K562 (cell line): ENCODE results near the gene ERC2.

ENCODE experiments used
- JUND ChIP-seq, 2 experiments: IDR thresholded peaks; 2 replicates in 1 of 2; 3 replicates in 1 of 2; pipeline ENCODE4 v1.6.1; 2011; ENCODE audit warnings: borderline replicate concordance in 2 of 2, low read depth in 2 of 2, low read length in 2 of 2, improper control_type of control experiment in 1 of 2, missing biosample characterization in 1 of 2, missing genetic modification characterization in 1 of 2, missing genetic modification reagents in 1 of 2
- PHF21A ChIP-seq: fragments of 450-650 bp; IDR thresholded peaks from 2 replicates; pipeline ENCODE4 v1.6.1; 2017; ENCODE audit warnings: low read depth, borderline replicate concordance

DNA sequence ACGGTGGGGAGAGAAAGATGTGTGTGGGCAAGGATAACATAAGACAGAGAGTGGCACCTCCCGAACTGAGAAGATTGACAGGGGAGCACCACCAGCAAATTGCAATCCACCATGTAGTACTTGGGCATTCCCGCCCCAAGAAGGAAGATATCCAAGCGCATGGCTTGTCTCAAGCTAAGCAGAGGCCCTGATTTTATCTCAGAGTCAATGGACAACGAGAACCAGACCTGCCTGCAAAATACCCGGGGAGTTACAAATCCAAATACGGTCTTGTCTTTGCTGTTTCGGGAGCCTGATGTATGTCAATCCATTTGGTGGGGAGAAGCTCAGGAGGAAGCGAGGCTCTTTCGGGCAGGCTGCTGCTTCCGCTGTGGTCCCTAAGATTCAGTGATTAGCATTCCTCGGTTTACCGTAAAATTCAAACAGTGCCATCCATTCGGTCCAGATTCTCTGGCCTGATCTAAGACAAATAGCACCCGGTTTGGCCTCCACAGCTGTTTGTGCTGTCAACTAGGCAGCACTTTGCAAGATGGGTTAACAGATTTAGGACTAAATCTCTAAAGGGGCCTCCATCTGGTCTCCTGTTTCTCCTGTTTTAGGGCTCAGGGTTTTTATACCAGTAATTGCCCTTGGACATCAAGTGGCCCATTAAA is 883.4 kb downstream of the ERC2 start:
- no peak for TF ChIP-seq JUND (IDR thresholded peaks at IDR 0.05; ENCODE audit: borderline replicate concordance, low read depth, low read length)
- no peak for TF ChIP-seq JUND (tag; IDR thresholded peaks at IDR 0.05; ENCODE audit: borderline replicate concordance, low read depth, low read length)
- no peak for TF ChIP-seq PHF21A
